Measurements from ENCODE around the gene ACSF2.
"Not testable (repeated sequence)": the region's sequence is repeated elsewhere in the genome, so short reads cannot be mapped to it uniquely, and the experiment has no call there.

ACSF2 gene

GRCh38 chr17:50393700-50394099 lies 32.3 kb upstream of the ACSF2 start:
- no peak overlapping the region for H3K27ac ChIP-seq
- no peak overlapping the region for H3K4me3 ChIP-seq (ENCODE audit: low read depth in 1 of 2, low read length in 1 of 2)
- no peaks in the 10 kb centered on the region for H3K27me3 ChIP-seq
- TF ChIP-seq CTCF (IDR thresholded peaks at IDR 0.05) = no peak
- H3K36me3 ChIP-seq = peaks cover 59% of the 10 kb centered on the region
- H3K4me1 ChIP-seq (ENCODE audit: control insufficient read depth in 1 of 2, insufficient read depth in 1 of 2, low read depth in 1 of 2, low read length in 1 of 2) = peaks cover 20 to 21% of the 10 kb centered on the region in 2 experiments
- H3K9me3 ChIP-seq = no peaks in the 10 kb centered on the region

GRCh38 chr17:50394711-50395110 lies 31.3 kb upstream of the ACSF2 start:
- no peak overlapping the region for H3K27ac ChIP-seq
- TF ChIP-seq CTCF (IDR thresholded peaks at IDR 0.05) = no peak
- peaks cover 20 to 21% of the 10 kb centered on the region in 2 experiments for H3K4me1 ChIP-seq (ENCODE audit: control insufficient read depth in 1 of 2, insufficient read depth in 1 of 2, low read depth in 1 of 2, low read length in 1 of 2)
- H3K36me3 ChIP-seq = peaks cover 49% of the 10 kb centered on the region
- no peaks in the 10 kb centered on the region for H3K9me3 ChIP-seq
- no peaks in the 10 kb centered on the region for H3K27me3 ChIP-seq
- no peak overlapping the region for H3K4me3 ChIP-seq (ENCODE audit: low read depth in 1 of 2, low read length in 1 of 2)

GRCh38 chr17:50396261-50397110 lies 29.5 kb upstream of the ACSF2 start:
- Histone ChIP-seq H3K27ac (peak overlapping the region; percentile 69), H3K4me3 (ENCODE audit: low read depth in 1 of 2, low read length in 1 of 2) (peak overlapping the region; percentile 81 to 87), H3K4me1 (ENCODE audit: control insufficient read depth in 1 of 2, insufficient read depth in 1 of 2, low read depth in 1 of 2, low read length in 1 of 2) (peaks cover 20 to 21% of the 10 kb centered on the region in 2 experiments), H3K27me3 (no peaks in the 10 kb centered on the region), H3K9me3 (no peaks in the 10 kb centered on the region), H3K36me3 (peaks cover 34% of the 10 kb centered on the region)
- no peak for TF ChIP-seq CTCF (IDR thresholded peaks at IDR 0.05)

GRCh38 chr17:50397111-50397918 lies 28.7 kb upstream of the ACSF2 start, which contains the start of gene LRRC59:
LRRC59 (minus strand) TSS chr17:50397523; CDS start chr17:50397317, 206 bp downstream.
- no peaks in the 10 kb centered on the region for H3K27me3 ChIP-seq
- H3K4me3 ChIP-seq (ENCODE audit: low read depth in 1 of 2, low read length in 1 of 2) = peak within 1 kb of the TSS; percentile 81 to 87
- TF ChIP-seq CTCF (IDR thresholded peaks at IDR 0.05) = peak; percentile 99
- peak within 1 kb of the TSS; percentile 69 for H3K27ac ChIP-seq
- no peaks in the 10 kb centered on the region for H3K9me3 ChIP-seq
- H3K36me3 ChIP-seq = peaks cover 25% of the 10 kb centered on the region
- peaks cover 20 to 21% of the 10 kb centered on the region in 2 experiments for H3K4me1 ChIP-seq (ENCODE audit: control insufficient read depth in 1 of 2, insufficient read depth in 1 of 2, low read depth in 1 of 2, low read length in 1 of 2)

- Histone ChIP-seq H3K27me3 (no peaks in the 10 kb centered on the region), H3K36me3 (peaks cover 19% of the 10 kb centered on the region), H3K4me3 (ENCODE audit: low read depth in 1 of 2, low read length in 1 of 2) (peak overlapping the region; percentile 81 to 87), H3K9me3 (no peaks in the 10 kb centered on the region), H3K27ac (no peak overlapping the region), H3K4me1 (ENCODE audit: control insufficient read depth in 1 of 2, insufficient read depth in 1 of 2, low read depth in 1 of 2, low read length in 1 of 2) (peaks cover 20 to 21% of the 10 kb centered on the region in 2 experiments)
- no peak for TF ChIP-seq CTCF (IDR thresholded peaks at IDR 0.05)
Measured at GRCh38 chr17:50397919-50398285, 28.1 kb upstream of the ACSF2 start.

- H3K27me3 ChIP-seq; H3K4me3 ChIP-seq (ENCODE audit: low read depth in 1 of 2, low read length in 1 of 2); H3K27ac ChIP-seq; H3K9me3 ChIP-seq: not testable (repeated sequence)
- Histone ChIP-seq H3K36me3 (peaks cover 12% of the 10 kb centered on the region), H3K4me1 (ENCODE audit: control insufficient read depth in 1 of 2, insufficient read depth in 1 of 2, low read depth in 1 of 2, low read length in 1 of 2) (peaks cover 20 to 21% of the 10 kb centered on the region in 2 experiments)
Measured at GRCh38 chr17:50398672-50399071, 27.3 kb upstream of the ACSF2 start.

- peaks cover 20 to 21% of the 10 kb centered on the region in 2 experiments for H3K4me1 ChIP-seq (ENCODE audit: control insufficient read depth in 1 of 2, insufficient read depth in 1 of 2, low read depth in 1 of 2, low read length in 1 of 2)
- not testable (repeated sequence) for H3K4me3 ChIP-seq (ENCODE audit: low read depth in 1 of 2, low read length in 1 of 2); H3K27ac ChIP-seq; H3K36me3 ChIP-seq; H3K27me3 ChIP-seq; H3K9me3 ChIP-seq
Measured at GRCh38 chr17:50399591-50399990, 26.4 kb upstream of the ACSF2 start.

GRCh38 chr17:50405351-50405750 lies 20.7 kb upstream of the ACSF2 start:
- not testable (repeated sequence) for H3K27ac ChIP-seq; H3K36me3 ChIP-seq; H3K9me3 ChIP-seq; H3K27me3 ChIP-seq; H3K4me1 ChIP-seq (ENCODE audit: control insufficient read depth in 1 of 2, insufficient read depth in 1 of 2, low read depth in 1 of 2, low read length in 1 of 2); H3K4me3 ChIP-seq (ENCODE audit: low read depth in 1 of 2, low read length in 1 of 2)
